Measurements from ENCODE around the gene MYO10. TPM values are rescaled to one million over a fixed set of nuclear protein-coding genes. Genes with fewer than 3 reads are reported as not detected.

Gene MYO10
- total RNA-seq, 2 donors from 2014 or later, result 57.6 to 71.7 TPM

- no peak for DNase-seq
- intact Hi-C loops (cut with DNase I, micrococcal nuclease), result no loop called here
- no peak for ATAC-seq
Measured at GRCh38 chr5:16681876-16682275, 254.2 kb downstream of the MYO10 start.

GRCh38 chr5:16679863-16680262 lies 256.2 kb downstream of the MYO10 start:
- DNase-seq, result no peak
- ATAC-seq, result no peak
- intact Hi-C loops (cut with DNase I, micrococcal nuclease), result no loop called here

GRCh38 chr5:16679190-16679589 lies 256.9 kb downstream of the MYO10 start:
- DNase-seq, result no peak
- ATAC-seq, result no peak
- intact Hi-C loops (cut with DNase I, micrococcal nuclease), result no loop called here

GRCh38 chr5:16675806-16676205 lies 260.3 kb downstream of the MYO10 start:
- intact Hi-C loops (cut with DNase I, micrococcal nuclease), result no loop called here
- DNase-seq, result no peak
- no peak for ATAC-seq

GRCh38 chr5:16674750-16675149 lies 261.3 kb downstream of the MYO10 start:
- ATAC-seq, result peak; percentile 49
- no peak for DNase-seq
- intact Hi-C loops (cut with DNase I, micrococcal nuclease), result no loop called here

- ATAC-seq, result peak; percentile 63
- peak; percentile 47 to 75 for DNase-seq
- intact Hi-C loops (cut with DNase I, micrococcal nuclease), result no loop called here
Measured at GRCh38 chr5:16673241-16674201, 262.6 kb downstream of the MYO10 start.

- no peak for ATAC-seq
- intact Hi-C loops (cut with DNase I, micrococcal nuclease), result no loop called here
Measured at GRCh38 chr5:16671208-16671607, 264.9 kb downstream of the MYO10 start.

GRCh38 chr5:16669776-16670175 lies 266.3 kb downstream of the MYO10 start:
- intact Hi-C loops (cut with DNase I, micrococcal nuclease), result loop anchor here in 1 of 2 donors (10.0 kb wide), 1 partner anchor 185 kb away; no protein-coding TSS in a partner anchor
- DNase-seq (no peak), ATAC-seq (peak; percentile 18)

More at GRCh38 chr5:16671208-16671607, 264.9 kb downstream of the MYO10 start:
- DNase-seq, result no peak

GRCh38 chr5:16668631-16669030 lies 267.5 kb downstream of the MYO10 start:
- DNase-seq (no peak), ATAC-seq (no peak)
- intact Hi-C loops (cut with DNase I, micrococcal nuclease), result loop anchor here in 1 of 2 donors (10.0 kb wide), 1 partner anchor 184 kb away; no protein-coding TSS in a partner anchor

- no peak for ATAC-seq
- intact Hi-C loops (cut with DNase I, micrococcal nuclease), result loop anchor here in 1 of 2 donors (10.0 kb wide), 1 partner anchor 183 kb away; no protein-coding TSS in a partner anchor
Measured at GRCh38 chr5:16668194-16668593, 267.9 kb downstream of the MYO10 start.

GRCh38 chr5:16666883-16667398 lies 269.1 kb downstream of the MYO10 start:
- peak; percentile 76 for ATAC-seq
- peak; percentile 46 to 72 for DNase-seq
- intact Hi-C loops (cut with DNase I, micrococcal nuclease), result loop anchor here in 1 of 2 donors (10.0 kb wide), 1 partner anchor 182 kb away; no protein-coding TSS in a partner anchor

More at GRCh38 chr5:16668194-16668593, 267.9 kb downstream of the MYO10 start:
- DNase-seq, result no peak

GRCh38 chr5:16666130-16666882 lies 269.8 kb downstream of the MYO10 start:
- DNase-seq (peak; percentile 29 to 43), ATAC-seq (peak; percentile 75)
- intact Hi-C loops (cut with DNase I, micrococcal nuclease), result loop anchor here in 1 of 2 donors (10.0 kb wide), 1 partner anchor 182 kb away; no protein-coding TSS in a partner anchor

- intact Hi-C loops (cut with DNase I, micrococcal nuclease), result loop anchor here in 1 of 2 donors (10.0 kb wide), 1 partner anchor 181 kb away; no protein-coding TSS in a partner anchor
- no peak for ATAC-seq
- DNase-seq, result no peak
Measured at GRCh38 chr5:16665601-16666000, 270.5 kb downstream of the MYO10 start.

GRCh38 chr5:16664368-16664767 lies 271.7 kb downstream of the MYO10 start:
- ATAC-seq (no peak), DNase-seq (no peak)
- intact Hi-C loops (cut with DNase I, micrococcal nuclease), result loop anchor here in 1 of 2 donors (10.0 kb wide), 1 partner anchor 180 kb away; no protein-coding TSS in a partner anchor

- DNase-seq, result no peak
- no peak for ATAC-seq
- intact Hi-C loops (cut with DNase I, micrococcal nuclease), result loop anchor here in 1 of 2 donors (10.0 kb wide), 1 partner anchor 179 kb away; no protein-coding TSS in a partner anchor
Measured at GRCh38 chr5:16663840-16664239, 272.2 kb downstream of the MYO10 start.

GRCh38 chr5:16661713-16662112 lies 274.4 kb downstream of the MYO10 start:
- ATAC-seq, result no peak
- intact Hi-C loops (cut with DNase I, micrococcal nuclease), result loop anchor here in 1 of 2 donors (10.0 kb wide), 1 partner anchor 177 kb away; no protein-coding TSS in a partner anchor
- DNase-seq, result no peak

- ATAC-seq, result no peak
- intact Hi-C loops (cut with DNase I, micrococcal nuclease), result loop anchor here in 1 of 2 donors (10.0 kb wide), 1 partner anchor 176 kb away; no protein-coding TSS in a partner anchor
- DNase-seq, result no peak
Measured at GRCh38 chr5:16660982-16661381, 275.1 kb downstream of the MYO10 start.

- intact Hi-C loops (cut with DNase I, micrococcal nuclease), result no loop called here
- DNase-seq (no peak), ATAC-seq (no peak)
Measured at GRCh38 chr5:16659536-16659935, 276.6 kb downstream of the MYO10 start.

Measured in left colon (tissue), 2 donors.